Measurements from ENCODE around the gene PPP1R26.

DNA sequence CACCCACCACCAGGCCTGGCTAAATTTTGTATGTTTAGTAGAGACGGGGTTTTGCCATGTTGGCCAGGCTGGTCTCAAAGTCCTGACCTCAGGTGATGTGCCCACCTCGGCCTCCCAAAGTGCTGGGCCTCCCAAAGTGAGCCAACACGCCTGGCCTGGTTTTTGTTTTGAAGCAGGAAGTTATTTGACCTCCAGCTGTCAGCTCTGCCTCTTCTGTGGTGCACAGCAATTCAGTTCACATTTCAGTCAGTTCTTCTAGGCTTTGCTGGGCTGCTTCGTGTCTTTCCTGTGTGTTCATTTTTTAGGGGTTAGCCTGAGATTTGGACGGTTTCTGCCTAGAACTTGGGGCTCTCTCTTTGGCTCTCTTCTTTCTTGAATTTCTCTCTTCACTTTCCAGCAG, 50.6 kb downstream of the PPP1R26 start:
- TF ChIP-seq, protein P1, sequence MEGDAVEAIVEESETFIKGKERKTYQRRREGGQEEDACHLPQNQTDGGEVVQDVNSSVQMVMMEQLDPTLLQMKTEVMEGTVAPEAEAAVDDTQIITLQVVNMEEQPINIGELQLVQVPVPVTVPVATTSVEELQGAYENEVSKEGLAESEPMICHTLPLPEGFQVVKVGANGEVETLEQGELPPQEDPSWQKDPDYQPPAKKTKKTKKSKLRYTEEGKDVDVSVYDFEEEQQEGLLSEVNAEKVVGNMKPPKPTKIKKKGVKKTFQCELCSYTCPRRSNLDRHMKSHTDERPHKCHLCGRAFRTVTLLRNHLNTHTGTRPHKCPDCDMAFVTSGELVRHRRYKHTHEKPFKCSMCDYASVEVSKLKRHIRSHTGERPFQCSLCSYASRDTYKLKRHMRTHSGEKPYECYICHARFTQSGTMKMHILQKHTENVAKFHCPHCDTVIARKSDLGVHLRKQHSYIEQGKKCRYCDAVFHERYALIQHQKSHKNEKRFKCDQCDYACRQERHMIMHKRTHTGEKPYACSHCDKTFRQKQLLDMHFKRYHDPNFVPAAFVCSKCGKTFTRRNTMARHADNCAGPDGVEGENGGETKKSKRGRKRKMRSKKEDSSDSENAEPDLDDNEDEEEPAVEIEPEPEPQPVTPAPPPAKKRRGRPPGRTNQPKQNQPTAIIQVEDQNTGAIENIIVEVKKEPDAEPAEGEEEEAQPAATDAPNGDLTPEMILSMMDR (IDR thresholded peaks at IDR 0.05), result no peak
- TF ChIP-seq POLR2A (IDR thresholded peaks at IDR 0.05), result no peak
- TF ChIP-seq POLR2AphosphoS5 (IDR thresholded peaks at IDR 0.05), result no peak
- no peak for TF ChIP-seq EP300 (IDR thresholded peaks at IDR 0.05; ENCODE audit: low read depth)
